Measurements from ENCODE around the gene TUBA4A.
A peak's percentile ranks its signal among the peaks of the same experiment; 100 is the strongest.

TUBA4A gene

DNA sequence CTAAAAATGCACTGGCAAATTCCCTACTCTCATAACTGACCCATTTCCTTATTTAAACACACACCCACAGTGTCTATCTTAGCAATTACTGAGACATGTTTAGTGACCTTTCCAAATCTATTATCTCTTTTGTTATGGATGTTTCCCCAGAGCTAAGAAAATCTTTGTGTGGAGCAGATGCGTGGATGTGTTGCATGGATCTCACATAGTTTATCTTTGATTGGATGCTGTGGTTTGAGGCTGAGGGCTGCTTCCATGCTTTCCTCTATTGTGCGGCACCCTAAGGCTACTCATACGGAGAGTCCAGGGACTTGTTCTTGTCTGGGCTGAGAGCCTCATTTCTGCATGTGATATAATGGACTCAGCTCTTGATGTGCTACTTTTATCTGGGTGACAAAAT, 19.4 kb downstream of the TUBA4A start:
- DNase-seq, result no peak

DNA sequence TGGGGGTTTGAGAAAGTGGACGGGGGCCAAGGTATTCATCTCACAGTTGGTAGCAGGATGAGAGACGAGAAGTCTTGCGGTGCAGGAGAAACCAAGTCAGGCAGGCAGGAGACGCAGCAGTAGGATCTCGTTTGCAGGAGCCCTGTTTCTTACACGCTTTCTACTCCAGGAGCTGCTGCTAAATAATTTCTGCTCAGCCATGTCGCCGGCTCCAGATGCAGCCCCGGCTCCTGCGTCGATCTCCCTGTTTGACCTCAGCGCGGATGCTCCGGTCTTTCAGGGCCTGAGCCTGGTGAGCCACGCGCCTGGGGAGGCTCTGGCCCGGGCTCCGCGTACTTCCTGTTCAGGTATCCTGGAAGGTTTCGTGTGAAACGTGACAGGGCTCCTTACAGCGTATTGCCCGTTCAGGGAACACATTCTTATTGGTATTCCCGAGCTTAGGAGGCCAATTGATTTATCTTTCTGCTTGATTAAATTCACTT, 23.6 kb downstream of the TUBA4A start:
- DNase-seq, result peak in 3 of 14 donors; percentile 45 to 59 (median 47)

DNA sequence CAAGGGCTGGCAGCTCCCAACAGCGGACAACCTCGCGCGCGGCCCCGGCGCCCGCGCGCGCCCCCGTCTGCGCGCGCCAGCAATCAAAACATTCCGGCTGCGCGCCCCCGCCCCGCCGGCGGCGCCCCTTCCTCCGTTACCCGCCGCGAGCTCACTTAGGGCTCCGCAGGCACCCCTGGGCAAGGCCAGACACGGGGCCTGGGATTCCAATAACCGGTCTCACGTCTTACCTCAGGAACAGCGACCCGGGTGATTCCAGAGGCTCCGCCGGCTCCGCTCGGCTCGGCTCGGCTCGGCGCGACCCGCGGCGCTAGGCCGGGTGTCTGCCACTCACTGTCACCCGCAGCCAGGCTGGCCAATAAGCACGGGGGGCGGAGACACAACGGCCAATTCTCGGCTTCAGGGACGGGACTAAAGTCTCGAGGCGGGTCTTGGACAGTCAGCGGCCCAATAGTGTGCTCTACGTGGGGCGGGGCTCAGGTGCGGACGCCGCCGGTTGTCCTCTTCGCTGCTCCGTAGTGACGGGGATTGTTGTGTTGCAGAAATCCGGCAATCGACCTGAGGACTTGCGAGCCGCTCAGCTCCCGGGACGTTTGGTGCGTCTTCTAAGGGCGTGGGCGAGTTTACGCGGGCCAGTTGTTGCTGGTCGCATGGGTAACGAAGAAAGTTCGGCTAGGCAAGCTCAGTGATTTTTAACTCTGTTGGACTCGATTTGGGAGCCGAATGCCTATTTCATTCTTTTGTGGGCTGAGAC, 24.2 kb downstream of the TUBA4A start, which contains the start of the genes ANKZF1 and ATG9A:
Gene ANKZF1 (plus strand): TSS at position 502 of the 754 bp plus-strand sequence. CDS start 452 bp downstream, outside the sequence.
Gene ATG9A (minus strand): TSS at position 332 of the 754 bp plus-strand sequence. CDS start 1,612 bp downstream, outside the sequence.
- DNase-seq, result peak; percentile 87 to 99 (median 97)

DNA sequence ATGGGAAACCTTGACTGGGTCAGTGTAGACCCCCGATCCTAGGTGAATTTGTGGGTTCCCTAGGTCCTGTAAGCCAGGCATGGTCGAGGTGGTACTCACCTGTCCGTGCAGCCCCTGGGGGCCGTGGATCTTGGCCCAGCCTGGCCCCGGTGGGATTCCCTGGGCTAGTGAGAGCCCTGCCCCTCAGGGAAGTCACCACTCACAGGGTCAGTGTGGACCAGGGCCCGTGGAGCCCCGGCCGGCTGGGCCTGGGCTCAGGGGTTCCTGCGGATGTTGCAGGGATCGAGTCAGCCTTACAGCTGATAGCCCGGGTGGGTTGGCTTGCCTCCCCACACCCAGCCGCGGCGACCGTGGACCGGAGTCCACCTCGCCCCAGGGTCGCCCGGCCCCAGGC, 24.8 kb downstream of the TUBA4A start:
- peak in 1 of 14 donors; percentile 61 for DNase-seq

DNA sequence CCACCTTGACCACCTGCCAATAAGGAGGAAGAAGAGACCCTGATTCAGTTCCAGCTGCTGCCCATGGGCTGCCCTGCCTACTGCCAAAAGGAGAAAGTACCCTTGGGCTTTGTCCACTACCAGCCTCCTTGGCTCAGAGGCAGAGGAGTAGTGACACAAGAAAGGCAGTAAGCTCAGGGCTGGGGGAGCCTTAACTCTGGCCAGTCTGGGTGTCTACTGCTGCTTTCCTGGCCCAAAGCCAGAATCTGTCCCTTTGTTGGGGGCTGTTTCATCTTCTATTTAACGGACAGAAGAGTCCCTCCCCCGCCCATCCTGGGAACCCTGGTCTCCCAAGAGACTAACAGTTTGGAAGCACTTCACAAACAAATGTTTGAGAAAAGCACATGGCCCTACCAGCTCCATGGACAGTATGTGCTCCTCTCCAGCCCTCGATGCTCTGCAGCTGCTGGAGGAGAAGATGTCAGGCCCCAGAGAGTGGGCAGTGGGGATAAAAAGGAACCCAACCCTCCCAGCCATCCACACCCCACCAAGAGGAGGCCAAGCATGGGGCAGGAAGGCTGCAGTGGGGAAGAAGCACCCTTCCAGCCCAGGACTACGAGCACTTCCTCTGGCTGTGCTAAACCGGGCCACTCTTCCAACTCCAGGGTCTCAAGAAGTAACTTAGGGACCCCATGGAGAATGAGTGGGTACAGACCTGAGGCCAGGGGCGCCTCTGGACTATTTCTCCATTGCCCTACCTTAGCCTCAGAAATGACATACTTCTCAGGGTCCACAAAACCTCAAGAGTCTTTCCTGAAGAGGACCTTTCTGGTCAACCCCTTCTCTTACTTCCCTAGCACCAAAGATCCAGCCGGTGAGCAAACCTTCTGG, 25.4 kb downstream of the TUBA4A start:
- peak in 1 of 14 donors; percentile 8 for DNase-seq

DNA sequence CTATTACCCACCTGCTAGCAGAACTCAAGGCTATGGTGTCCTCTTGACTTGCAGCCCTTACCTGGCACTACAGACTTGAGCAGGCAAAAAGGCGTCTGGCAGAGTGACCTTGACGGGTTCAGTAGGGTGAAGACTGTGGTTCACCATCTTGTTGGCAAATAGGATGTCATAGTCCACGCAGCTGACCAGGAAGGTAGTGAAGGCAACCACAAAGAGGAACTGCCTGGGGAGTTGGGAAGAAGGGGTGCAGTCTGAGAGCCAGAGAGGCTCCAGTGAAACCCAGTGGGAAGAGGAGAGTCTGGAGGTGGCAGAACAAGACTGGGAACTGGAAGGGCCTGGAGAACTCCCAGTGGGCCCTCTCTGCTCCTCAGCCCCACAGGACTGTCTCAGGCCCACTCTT, 28.4 kb downstream of the TUBA4A start:
- DNase-seq, result no peak

DNA sequence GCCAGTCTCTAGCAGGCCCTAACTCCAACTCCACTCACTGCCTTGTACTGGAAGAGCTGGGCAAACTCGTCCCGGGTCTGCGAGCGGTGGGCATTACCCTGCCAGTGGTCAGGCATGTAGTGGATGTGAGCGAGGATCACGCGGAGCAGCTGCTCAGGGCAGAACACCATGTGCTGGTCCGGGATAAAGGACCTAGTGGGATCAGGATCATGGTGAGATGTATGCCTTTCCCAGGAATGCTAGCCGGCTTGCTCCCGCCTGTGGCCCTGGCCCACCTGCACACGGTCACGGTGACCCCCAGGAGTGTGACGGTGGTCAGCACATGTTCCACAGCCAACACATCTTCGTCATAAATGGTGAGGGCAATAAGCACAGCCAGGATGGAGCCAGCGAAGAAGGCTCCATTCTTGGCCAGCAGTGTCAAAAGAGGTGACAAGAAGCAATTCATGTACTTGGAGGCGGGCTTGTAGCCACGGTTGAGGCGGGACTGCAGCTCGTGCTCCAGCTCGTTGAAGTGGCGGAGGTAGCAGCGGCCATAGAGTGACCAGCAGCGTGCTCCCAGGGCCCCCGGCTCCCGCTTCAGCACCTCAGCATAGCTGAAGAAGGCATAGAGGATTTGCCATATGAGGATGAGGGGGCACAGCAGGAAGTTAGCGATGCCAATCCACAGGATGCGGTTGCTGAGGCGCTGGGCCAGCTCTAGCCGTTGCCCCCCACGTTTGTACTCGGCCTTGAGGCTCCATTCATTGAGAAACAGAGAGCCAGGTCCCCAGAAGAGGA, 29.7 kb downstream of the TUBA4A start:
- no peak for DNase-seq

DNA sequence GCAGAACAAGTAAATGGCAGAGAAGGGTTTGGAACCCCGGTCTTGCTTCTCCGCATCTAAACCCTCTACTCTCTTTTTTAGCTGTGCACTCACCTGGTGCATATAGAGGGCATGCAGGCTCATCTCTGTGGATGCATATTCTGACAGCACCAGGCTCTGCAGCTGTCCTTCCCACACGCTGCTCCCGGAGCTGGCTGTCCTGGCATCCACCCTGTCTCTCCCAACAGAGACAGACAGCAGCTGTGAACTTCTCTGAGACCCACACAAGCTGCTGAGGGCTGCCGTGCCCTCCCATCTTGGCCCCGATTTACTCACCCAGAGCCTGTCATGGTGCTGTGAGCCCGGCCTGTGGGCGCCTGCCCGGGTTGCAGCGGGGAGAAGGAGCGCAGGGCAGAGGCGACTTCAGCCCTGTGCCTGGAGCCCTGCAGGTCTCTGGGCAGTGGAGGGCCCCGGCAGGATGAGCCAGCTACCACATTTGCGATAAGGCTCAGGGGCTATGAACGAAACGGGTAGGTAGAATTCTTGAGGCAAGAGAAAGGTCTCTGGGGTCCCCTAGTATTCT, 31.7 kb downstream of the TUBA4A start:
- DNase-seq, result no peak

DNA sequence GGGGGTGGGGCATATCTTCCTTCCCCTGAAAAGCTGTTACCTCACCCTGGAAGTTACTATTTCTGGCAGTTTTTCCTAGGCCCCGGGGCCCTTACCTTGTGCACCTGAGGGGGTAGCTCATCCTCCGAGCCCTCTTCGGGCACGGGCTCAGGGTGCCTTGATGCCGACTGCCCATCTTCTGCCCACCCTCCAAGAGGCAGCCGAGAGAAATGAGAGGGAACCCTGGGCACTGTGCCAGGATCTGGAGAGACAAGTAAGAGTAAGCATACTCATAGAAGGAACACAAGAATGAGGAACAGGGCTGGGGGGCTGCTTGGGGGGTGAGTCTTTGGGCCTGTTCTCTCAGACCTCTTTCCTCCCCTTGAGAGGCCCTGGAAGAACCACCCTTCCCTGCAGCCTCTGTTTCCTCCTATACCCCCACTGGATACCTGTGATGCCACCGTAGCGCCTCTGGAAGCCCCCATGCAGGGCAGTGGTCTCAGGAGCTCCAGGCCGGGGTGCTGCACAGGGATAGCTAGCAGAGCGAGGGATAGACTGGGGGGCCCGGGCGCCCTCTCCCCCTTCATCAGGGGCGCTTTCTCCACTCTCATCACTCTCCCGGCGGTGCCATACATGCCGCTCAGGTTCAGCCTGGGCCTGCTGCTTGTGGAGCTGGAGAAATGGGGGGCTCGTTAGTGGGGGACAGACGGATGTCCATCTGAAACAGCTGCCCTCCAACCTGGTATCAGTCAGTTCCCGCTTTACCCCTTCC, 32.9 kb downstream of the TUBA4A start:
- no peak for DNase-seq

DNA sequence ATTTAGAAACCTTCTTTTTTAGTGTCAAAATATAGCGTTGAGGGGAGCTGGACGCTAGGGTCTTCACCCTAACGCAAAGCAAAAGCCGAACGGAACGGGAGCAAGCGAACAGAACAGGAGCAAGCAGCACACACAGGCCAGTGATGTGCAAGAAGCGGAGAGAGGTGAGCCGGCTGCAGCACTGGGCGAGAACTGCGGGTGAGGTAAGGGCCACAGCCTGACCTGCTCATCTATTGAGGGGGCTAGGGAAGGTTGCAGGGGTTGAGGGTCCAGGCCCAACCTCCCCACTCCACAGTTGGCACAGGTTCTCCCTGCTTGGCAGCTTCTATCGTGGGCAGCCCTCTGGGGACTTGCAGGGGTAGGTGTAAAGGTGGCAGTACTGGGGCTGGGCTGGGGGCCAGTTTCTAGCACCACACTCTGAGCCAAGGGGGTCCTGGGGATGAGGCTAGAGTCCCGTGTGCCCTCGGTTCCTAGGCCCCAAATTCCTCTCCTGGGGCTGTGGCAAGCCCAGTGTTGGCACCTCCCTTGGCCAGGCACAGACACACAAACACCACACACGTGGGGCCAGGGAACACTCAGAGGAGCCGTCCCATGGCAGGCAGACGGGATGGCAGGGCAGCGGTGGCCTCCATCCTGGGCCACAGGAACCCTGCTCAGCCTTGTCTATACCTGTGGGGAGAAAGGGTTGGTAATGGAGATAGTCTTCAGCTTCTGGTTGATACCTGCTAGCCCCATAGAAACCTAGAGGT, 33.8 kb downstream of the TUBA4A start:
- DNase-seq, result no peak

DNA sequence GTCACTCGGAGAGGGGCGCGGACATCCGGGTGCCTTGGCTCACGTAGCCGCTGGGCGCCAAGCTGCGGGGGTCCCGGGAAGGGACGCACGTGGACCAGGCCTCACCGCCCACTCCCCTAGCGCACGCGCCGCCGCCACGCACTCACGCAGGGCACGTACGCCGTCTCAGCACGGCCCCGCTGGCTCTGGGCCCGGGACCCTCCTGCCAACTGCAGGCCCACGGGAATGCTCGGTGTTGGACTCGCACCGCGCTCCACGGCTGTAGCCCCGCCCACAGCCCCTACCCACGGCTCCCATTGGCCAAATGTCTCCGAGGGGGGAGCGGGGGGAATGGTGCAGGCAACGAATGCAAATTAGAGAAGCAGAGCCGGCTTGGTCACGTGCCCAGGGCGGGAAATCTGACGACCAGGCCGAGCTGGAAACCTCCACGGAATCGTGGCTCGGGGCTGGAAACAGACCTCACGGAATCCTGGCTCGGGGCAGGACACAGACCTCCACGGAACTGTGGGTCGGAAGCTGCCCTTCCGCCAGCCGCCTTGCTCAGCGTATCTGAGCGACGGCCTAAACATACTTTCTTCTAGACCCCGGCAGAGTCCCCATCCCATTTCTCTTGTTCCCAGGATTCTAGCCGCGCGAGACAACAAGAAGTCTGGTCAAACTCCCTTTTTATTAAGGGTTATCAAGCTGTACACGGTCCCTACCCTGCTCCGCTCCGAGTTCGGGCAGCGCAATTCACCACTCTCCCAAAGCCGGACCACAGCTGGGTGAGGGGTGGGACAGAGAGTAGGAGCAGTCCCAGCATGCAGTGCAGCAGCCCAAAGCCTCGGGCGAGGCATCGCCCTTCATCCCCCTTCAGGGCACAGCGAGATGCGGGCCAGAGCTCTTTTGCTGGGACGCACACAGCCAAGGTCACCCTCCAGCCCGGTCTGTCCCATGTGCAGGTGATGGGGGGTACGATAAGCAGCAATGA, 34.7 kb downstream of the TUBA4A start, which contains the start of gene ABCB6:
Gene ABCB6 (minus strand): TSS at position 227 of the 970 bp plus-strand sequence. CDS start 285 bp downstream, outside the sequence.
- peak; percentile 44 to 95 (median 91) for DNase-seq

DNA sequence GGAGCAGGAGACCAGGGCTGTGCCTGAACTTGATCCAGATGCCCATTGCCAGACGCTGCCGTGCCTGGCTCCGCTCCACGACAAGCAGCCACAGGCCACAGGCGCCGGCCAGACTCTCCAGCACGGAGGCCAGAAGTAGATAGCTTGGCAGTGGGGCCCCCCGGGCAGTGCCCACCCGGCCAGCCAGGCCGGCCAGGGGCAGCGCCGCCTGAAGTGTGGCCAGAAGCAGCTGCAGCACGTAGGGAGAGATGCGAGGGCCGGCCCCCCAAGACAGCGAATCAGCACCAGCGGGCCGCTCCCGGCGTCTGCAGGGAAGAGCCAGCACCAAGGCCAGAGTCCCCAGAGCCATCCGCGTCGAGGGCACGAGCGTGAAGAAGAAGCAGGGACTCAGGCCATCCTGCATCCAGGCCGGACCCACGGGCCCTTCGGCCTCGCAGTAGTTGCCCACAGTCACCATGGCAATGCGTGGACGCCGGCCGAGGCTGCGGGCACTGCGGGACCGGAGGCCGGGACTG, 35.4 kb downstream of the TUBA4A start:
- peak in 13 of 14 donors; percentile 35 to 89 (median 76) for DNase-seq

DNA sequence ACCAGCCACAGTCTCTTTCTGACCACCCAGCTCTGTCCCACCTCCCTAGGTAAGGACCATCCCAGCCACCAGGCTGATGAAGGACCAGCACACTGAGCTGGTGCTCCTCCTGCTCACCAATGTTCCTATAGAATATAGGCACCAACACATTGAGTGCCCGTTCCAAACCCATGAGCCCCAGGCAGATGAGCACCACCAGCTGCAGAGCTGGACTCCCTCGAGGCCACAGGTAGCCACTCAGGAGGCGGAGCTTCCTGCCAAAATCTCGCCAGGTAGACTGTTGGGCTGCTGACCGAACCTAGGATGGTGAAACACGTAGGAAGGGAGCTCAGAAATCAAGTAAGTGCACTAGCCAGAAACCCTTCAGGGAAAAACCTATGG, 37.2 kb downstream of the TUBA4A start:
- DNase-seq, result no peak

DNA sequence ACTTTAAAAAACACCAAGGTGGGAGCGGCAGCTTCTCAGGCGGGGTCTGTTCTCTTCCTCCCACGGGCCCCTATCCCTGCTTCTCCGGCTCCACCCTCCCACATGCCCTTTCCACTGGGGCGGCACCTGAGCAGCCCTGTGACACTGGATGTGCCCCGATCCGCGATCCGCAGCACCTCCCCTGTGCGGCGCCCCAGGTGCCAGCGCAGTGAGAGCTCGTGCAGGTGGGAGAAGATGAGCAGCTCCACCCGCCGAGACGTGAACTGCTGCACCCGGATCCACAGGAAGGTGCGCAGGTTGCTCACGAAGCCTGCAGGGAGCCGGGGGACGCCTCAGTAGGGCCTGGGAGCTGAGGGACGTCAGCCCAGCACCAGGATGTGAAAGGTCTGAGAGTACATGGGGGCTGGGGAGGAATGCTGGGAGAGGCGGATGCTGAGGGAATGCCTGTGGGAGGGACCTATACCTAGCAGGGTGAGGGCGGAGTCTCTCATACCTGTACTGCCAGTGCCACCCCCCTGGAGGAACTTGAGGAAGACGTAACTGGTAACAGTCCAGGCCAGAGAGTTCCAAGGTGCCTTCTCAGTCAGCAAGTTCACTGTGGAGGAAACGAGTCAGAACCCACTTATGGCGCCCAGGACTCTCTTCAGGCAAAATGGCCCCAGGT, 37.7 kb downstream of the TUBA4A start:
- no peak for DNase-seq

DNA sequence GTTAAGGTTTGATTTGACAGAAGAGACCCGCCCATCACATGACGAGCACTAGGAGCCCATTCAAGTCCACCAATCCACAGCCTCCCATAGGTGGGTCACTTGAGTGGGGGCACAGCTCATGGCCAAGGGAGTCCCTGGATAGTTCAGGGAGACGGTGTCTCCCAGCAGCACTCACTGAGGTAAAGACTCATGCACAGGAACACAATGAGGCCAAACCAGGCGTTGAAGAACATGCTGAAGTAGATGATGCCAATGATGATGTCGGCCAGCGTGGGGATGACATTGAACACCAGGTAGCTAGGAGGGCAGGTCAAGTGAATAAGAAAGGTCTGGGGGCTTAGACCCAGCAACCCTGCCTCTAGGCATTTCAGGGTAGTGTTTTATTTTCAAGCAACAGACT, 38.9 kb downstream of the TUBA4A start:
- no peak for DNase-seq

DNA sequence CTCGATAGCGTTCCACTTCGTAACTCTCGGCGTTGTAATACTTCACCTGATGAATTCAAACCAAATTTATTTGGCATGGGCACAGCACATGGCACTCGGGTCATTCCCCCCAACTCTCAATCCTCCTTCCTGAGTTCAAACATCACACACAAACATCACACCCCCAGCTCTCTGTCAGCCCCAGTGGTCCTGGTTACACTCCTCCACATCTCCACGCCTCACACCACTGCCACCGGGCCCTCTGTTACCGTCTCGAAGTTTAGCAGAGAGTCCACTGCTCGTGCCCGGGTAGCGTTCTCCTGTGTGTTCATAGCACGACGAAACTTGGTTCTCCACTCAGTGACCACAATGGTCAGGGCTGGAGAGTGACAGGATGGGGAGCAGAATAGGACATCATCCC, 39.6 kb downstream of the TUBA4A start:
- no peak for DNase-seq

DNA sequence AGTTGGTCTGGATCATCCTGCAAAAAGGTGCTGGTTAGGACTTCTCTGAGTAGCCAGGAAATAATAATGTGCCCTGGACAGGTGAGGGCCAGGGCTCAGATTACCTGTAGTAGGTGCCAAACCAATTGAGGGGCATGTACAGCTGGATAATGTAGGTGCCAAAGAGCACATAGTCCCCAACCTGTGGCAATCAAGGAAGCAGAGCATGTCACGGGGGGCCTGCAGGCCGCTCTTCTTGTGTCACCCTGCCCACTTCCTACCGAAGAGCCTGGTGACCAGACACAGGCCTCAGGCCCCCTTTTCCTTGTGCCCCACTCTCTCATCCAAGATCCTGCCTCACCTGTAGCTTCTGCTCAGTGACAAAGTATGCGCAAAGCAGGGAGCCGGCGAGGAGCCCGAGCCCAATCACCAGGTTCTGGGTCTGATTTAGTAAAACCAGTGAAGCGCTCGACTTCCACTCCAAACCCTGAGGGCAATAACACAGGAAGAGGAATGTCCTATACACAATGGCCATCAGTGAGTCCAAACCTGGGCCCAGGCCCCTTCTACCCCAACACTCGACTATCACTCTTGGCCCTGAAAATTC, 40.1 kb downstream of the TUBA4A start:
- DNase-seq, result no peak

DNA sequence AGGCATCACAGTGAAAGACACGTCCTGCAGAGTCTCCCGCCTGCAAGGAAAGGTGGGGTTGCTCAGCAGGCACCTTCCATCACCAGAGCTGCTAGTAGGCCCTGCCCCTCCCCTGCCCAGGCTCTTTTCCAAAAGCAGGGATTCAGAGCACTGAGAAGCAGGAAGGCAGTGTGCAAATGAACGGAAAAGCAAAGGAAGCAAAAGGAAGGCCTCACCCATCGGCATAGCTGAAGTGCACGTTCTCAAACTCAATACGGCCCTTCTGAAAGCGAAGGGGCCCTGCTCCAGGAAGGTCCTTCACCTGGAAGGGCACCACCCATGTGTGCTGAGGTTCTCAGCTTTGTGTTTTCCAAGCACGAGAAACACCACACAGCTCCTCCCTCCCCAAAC, 40.7 kb downstream of the TUBA4A start:
- DNase-seq, result no peak
